HG03025 (cell line): ENCODE measurements around the gene UMPS.

ENCODE experiments used
- ATAC-seq: cut with Tn5 transposase; IDR thresholded peaks from one replicate; pipeline ENCODE4 v1.9.1; 2021; ENCODE audit warnings: mild to moderate bottlenecking, moderate library complexity; ENCODE audit not compliant: unreplicated experiment, low FRiP score

UMPS gene

DNA sequence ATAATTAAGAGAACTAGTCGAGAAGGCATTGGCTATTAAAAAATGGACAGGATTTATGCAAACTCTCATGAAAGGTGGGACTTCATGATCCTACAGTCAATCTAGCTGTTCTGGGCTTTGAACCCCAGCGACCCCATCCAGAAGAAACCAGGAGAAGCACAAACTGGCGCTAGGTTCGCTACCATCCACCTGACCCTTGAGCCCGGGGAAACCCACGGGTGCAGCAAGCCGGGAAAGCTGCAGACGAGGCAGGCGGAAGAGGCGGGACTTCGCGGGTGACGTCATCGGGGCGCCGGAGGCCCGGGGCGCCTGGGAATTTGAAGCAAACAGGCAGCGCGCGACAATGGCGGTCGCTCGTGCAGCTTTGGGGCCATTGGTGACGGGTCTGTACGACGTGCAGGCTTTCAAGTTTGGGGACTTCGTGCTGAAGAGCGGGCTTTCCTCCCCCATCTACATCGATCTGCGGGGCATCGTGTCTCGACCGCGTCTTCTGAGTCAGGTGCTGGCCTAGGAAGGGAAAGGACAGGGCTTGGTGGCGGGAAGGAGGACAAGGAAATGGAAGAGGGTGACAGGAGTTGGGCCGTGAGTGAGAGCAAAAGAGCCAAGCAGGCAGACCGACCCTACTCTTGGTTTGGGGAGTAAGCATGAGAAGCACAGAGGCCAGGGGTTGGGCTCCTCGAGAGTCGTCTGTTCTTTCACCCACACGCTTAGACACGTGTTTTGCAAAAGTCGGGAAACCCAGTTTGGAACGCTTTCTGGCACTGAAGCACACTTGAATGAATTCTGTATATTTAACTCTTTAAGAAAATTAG is at the start of gene UMPS:
TSS of gene UMPS (plus strand) at position 324 of the 812 bp plus-strand sequence. CDS start at position 344, 20 bp downstream.
- peak; percentile 95 for ATAC-seq

- no peak for ATAC-seq
Observed at GRCh38 chr3:124680521-124680920, 49.7 kb upstream of the UMPS start.

DNA sequence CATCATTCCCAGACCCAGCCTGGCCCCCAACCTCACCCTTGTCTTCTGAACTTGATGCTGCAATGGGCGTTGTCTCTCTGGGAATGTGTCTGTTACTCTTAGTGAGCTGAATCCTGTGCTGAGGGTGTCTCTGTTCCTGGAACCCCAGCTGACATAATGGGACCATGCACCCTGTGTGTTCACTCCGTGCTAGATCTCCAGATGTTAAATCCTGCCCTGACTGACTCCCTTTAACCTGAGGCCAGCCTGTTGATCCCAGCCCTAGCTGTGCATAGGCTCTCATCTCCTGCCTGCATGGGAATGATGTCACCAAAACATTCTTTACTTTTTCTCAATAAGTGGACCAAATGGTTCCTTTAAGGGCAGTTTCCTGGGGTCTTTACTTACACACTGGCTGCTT is 48.0 kb upstream of the UMPS start:
- no peak for ATAC-seq

GRCh38 chr3:124684459-124684858 is 45.8 kb upstream of the UMPS start:
- no peak for ATAC-seq

DNA sequence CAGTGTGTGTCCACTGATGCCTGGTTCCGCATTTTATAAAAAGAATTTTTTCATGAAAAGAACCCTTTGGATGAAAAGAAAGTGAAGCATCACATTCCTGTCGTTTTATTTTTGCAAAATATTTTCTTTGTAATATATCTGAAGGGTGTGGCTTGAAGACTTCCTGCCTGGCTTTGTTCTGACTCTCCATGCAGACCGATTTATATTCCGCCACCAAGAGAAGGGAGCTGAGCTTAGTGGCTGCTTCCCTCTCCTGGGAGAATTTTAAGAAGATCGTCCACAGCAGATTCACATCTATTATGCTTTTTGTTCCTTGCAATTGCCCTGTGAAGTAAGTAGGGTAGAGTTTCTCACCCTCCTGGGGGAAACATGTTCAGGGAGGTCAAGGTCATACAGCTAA is 45.2 kb upstream of the UMPS start:
- ATAC-seq = no peak

DNA sequence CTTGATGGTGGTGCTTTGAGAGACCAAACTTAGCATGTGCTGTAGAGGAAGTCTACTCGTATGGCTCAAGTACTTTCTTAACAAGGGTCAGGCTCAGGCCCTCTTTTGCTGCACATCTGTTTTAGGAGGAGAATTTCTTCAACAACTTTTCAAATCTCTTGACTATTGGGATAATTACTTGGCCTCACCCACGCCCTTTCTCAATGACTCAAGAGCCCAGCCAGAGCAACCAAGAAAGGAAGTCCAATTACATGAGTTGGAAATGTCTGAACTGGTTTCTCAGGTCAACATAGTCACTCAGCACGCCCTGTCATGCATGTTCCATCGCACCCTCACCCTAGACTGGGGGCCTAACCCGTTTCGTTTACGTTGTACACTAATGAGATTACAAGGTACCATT is 44.8 kb upstream of the UMPS start:
- ATAC-seq = no peak

DNA sequence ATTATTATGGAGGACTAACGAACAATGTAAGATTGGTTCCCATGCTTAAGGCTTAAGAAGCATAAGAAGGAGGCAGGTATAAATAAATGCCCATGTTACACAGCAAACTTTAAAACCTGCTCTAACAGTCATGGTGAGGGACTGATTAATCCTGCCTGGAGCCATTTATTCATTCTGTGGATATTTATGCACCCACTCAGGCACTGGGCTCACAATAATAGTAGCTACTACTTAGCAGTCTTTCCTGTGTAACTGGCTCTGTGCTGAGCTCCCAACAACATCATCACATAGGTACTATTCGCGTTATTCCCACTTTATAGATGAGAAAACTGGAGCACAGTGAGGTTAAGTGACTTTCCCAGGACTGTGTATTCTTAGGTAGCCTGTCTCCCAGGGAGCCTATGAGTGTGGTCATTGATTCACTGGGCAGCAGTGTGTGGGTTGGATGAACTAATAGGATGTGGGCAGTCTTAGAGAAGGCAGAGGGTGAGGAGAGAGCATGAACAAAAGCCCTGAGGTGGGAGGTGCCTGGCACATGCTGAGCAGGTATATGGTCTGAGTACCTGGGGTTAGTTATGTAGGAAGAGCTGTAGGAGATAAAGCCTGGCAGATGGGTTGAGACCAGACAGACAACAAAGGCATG is 44.1 kb upstream of the UMPS start:
- ATAC-seq = no peak

- ATAC-seq = no peak
Observed at GRCh38 chr3:124688581-124689454, 41.4 kb upstream of the UMPS start.

DNA sequence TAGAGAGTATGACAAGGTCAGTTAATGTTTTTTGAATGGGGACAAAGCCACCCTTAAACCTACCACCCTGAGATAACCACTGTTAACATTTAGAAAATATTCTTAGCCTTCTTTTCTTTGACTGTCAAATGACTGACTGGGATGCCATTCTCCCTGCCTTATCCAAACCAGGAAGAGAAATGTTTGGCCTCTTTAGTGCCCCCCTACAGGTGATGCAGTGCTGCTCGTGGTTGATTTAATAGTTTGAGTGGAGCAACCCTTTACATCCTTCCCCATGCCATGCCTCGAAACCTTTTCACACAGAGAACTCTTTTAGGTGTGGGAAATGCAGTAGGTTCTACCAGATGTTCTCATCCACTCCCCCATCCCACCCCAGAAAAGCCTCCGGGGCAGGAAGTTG is 38.7 kb upstream of the UMPS start:
- ATAC-seq = no peak

DNA sequence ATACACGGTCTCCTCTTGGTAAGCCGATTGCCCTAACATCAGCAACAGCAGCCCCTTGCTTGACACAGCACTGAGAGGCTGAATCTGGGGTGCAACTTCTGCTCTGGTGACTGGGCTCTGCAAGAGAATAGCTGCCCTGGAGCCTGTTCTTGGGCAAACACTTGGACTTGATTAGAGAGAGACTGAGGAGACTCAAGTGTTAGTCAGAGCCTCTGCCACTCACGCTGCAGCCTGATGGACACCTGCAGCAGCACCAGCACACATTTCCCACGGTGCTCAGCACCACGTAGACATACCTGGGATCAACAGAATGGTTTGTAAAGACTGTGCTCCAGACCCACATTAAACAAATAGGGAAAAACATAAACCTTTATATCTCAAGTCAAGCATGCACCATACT is 35.8 kb upstream of the UMPS start:
- no peak for ATAC-seq

DNA sequence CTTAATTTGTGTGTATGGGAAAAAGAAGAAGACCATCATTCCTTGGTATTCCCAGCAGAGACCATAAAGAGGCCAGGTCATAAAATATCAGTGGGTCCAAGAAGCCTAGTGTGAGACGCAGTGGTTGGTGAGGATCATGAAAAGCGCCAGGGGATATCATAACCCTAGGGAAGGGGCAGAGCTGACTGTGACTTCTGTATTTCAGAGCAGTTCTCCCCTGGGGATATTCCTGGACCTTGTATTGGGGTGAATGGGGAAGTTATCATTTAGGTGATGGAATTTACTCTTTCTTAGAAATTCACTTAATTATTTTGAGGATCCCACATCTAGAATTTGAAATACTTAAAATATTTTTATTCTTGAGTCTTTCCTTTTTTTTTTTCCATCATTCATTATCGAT is 34.9 kb upstream of the UMPS start:
- no peak for ATAC-seq

DNA sequence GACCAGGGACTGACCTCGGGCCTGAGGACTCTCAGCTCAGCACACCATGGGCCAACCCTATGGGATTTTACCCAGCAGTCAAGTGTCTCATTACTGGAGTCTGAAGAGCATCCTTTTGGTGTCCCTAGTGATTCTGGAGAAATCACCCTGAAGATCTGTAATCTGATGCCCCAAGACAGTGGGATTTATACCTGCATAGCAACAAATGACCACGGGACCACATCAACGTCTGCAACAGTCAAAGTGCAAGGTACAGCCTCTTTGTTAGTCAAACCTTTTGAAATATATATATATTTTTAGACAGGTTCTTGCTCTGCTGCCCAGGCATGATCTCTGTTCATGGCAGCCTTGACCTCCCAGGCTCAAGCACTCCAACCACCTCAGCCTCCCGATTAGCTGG is 34.2 kb upstream of the UMPS start:
- no peak for ATAC-seq

- no peak for ATAC-seq
Observed at GRCh38 chr3:124697302-124697701, 33.0 kb upstream of the UMPS start.

DNA sequence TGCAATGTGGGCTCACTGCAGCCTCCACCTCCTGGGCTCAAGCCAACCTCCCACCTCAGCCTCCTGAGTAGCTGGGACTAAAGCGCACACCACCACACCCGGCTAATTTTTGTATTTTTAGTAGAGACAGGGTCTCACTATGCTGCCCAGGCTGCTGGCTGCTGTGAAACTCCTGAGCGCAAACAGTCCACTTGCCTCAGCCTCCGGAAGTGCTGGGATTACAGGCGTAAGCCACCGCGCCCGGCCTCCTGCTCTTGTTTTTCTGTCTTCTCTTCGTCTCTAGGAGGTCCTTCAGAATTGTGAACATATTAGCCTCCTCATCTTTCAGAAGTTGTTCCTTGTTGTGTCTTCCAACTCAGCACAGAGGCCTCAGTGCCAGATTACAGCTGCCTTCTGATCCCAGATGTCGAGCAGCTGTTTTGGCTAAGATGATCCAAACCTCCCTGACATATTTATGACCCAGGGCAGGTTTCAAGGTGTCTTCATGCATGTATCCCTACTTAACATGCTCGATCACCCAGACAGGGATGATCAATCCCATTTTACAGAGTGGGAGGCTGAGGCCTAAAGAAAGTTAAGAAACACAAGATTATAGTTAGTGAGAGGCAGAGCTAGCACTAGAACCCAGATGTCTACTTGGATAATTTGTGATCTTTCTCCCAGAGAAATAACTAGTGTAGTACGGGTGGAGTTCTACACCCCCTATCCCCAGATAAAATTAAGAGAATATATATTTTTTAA is 32.1 kb upstream of the UMPS start:
- no peak for ATAC-seq

DNA sequence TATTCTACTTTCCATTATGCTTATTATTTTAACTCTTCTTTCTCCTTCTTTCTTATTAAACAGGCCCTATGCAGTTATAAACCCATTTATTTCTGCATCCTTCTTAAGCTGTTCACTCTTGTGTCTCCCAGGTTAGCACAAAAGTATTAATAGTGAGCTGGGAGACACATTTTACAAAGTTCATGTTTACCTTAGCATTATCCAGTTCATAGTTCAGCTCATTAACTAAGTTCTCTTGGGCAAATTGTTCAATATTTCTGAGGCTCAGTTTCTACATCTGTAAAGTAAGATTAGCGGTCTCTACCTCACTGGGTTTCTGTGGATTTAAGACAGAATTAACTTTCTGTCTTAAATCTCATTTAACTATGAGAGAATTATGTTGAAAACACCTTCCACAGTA is 31.2 kb upstream of the UMPS start:
- no peak for ATAC-seq

- ATAC-seq = no peak
Observed at GRCh38 chr3:124699686-124700396, 30.4 kb upstream of the UMPS start.

- no peak for ATAC-seq
Observed at GRCh38 chr3:124700880-124701684, 29.2 kb upstream of the UMPS start.

DNA sequence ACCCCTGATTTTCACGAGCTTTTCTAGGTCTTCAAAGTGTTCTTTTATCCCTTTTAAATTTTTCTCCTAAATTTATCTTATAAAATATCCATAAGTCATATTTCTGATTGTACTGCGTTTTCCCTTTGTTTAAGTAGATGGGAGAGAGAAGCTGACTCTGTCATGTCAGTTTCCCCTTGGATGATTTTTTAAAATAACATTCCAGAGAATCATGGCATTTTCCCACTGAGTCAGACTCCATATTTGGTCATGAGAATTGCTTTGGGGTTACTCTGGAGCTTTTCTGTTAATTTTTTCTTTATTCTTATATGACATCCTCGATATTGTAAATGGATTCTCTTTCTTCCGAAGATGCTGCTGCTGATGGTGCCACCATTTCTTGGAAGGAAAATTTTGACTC is 28.6 kb upstream of the UMPS start:
- ATAC-seq = no peak

- ATAC-seq = no peak
Observed at GRCh38 chr3:124702950-124703349, 27.3 kb upstream of the UMPS start.
